H1 (cell line): ENCODE measurements around the gene MAPK8IP2. TPM values are rescaled to one million over a fixed set of nuclear protein-coding genes. Genes with fewer than 3 reads are reported as not detected.
A peak's percentile ranks its signal among the peaks of the same experiment; 100 is the strongest.

Experiments
- ASH2L ChIP-seq: fragments of 200-600, 300-600 bp; sonication (generic); IDR thresholded peaks from one replicate; pipeline ENCODE4 v1.7.1; 2017; ENCODE audit warnings: low read length
- CBX5 ChIP-seq: fragments of 300-800, 300-1000 bp; sonication (generic); IDR thresholded peaks from 2 replicates; pipeline ENCODE4 v1.7.1; 2016; ENCODE audit warnings: antibody characterized with exemption, low read length, low read depth
- CTCF ChIP-seq, 3 experiments: IDR thresholded peaks; 1 replicate in 2 of 3; 2 replicates in 1 of 3; pipeline versions ENCODE4 v1.5.1 to v1.6.1; 2011; ENCODE audit warnings: low read length in 3 of 3, mild to moderate bottlenecking in 3 of 3, inconsistent platforms in 2 of 3, low read depth in 1 of 3, moderate library complexity in 1 of 3; ENCODE audit not compliant: insufficient read depth in 1 of 3; ENCODE audit errors: control extremely low read depth in 1 of 3
- EP300 ChIP-seq, 2 experiments: IDR thresholded peaks; 1 replicate in 1 of 2; 2 replicates in 1 of 2; pipeline ENCODE4 v1.6.1; 2011 to 2012; ENCODE audit warnings: low read depth in 2 of 2, low read length in 2 of 2, mild to moderate bottlenecking in 2 of 2, borderline replicate concordance in 1 of 2, inconsistent platforms in 1 of 2, moderate library complexity in 1 of 2
- GABPA ChIP-seq: IDR thresholded peaks from 2 replicates; pipeline ENCODE4 v1.6.1; 2011; ENCODE audit warnings: mild to moderate bottlenecking, low read length, moderate library complexity, borderline replicate concordance; ENCODE audit not compliant: insufficient read depth
- HDAC6 ChIP-seq: IDR thresholded peaks from one replicate; pipeline ENCODE4 v1.7.1; 2012; ENCODE audit warnings: low read depth, mild to moderate bottlenecking, inconsistent platforms, low read length, moderate library complexity
- JUN ChIP-seq: IDR thresholded peaks from 2 replicates; pipeline ENCODE4 v1.6.1; 2011; ENCODE audit warnings: low read depth, mild to moderate bottlenecking, improper control_type of control experiment, low read length
- MAFK ChIP-seq: IDR thresholded peaks from 2 replicates; pipeline ENCODE4 v1.6.1; 2012; ENCODE audit warnings: low read depth, mild to moderate bottlenecking, improper control_type of control experiment, low read length
- MAX ChIP-seq: IDR thresholded peaks from 2 replicates; pipeline ENCODE4 v1.6.1; 2012; ENCODE audit warnings: inconsistent platforms
- NANOG ChIP-seq: IDR thresholded peaks from 2 replicates; pipeline ENCODE4 v1.6.1; 2011; ENCODE audit warnings: low read length, low read depth, mild to moderate bottlenecking, inconsistent platforms; ENCODE audit not compliant: insufficient read depth, poor library complexity, severe bottlenecking
- RNF2 ChIP-seq: fragments of 200-900, 300-1000 bp; sonication (generic); IDR thresholded peaks from 2 replicates; pipeline ENCODE4 v1.7.1; 2016; ENCODE audit warnings: borderline replicate concordance, low read depth, mild to moderate bottlenecking, antibody characterized with exemption, low read length; ENCODE audit not compliant: poor library complexity, severe bottlenecking; ENCODE audit errors: missing control alignments
- SUZ12 ChIP-seq: fragments of 200-600 bp; sonication (generic); IDR thresholded peaks from 2 replicates; pipeline ENCODE4 v1.6.1; 2012; ENCODE audit warnings: mild to moderate bottlenecking, inconsistent platforms, low read length, moderate library complexity, mixed read lengths
- TCF12 ChIP-seq: IDR thresholded peaks from 2 replicates; pipeline ENCODE4 v1.6.1; 2011; ENCODE audit warnings: low read depth, mild to moderate bottlenecking, low read length
- polyA plus RNA-seq, 7 experiments: library from polyadenylated mRNA; depleted of rRNA in 3 of 7; stranded (reverse) in 5 of 7; unstranded in 2 of 7; fragments of >200 nt in 5 of 7; fragments of 200-250 nt in 2 of 7; gene quantifications; 1 replicate in 5 of 7; 2 replicates in 1 of 7; 4 replicates in 1 of 7; pipeline versions ENCODE4 v1.2.1 to v1.2.3, GENCODE V29; 2011 to 2013; ENCODE audit warnings: missing spikeins in 2 of 7, mixed read lengths in 2 of 7
- total RNA-seq: library from RNA; stranded (reverse); fragmentation: NEBNext Ultra II Directional; extraction: Animal tissue kit (Norgen Biotek cat#: 25700); gene quantifications from 2 replicates; pipeline ENCODE4 v1.2.1, GENCODE V29; 2021

MAPK8IP2 gene
- total and polyA plus RNA-seq, 2 of the 8 experiments (the other 6 are each of a cell fraction or from before 2014, with no cell fraction given): 1.5 to 5.5 TPM

GRCh38 chr22:50581950-50582492 lies 18.6 kb upstream of the MAPK8IP2 start (continued):
- TF ChIP-seq ASH2L (peak; percentile 6), EP300 (IDR thresholded peaks at IDR 0.05; ENCODE audit: borderline replicate concordance in 1 of 2, low read depth in 2 of 2, low read length in 2 of 2) (no peak), HDAC6 (no peak), CTCF (IDR thresholded peaks at IDR 0.05; ENCODE audit: control extremely low read depth in 1 of 3, insufficient read depth in 1 of 3, low read depth in 1 of 3, low read length in 3 of 3) (no peak), SUZ12 (no peak), NANOG (no peak), JUN (no peak), MAFK (no peak), TCF12 (no peak), RNF2 (peak; percentile 26), MAX (peak; percentile 74), GABPA (no peak), CBX5 (no peak)
